Upper lobe of left lung (tissue), 6 donors: Measurements from ENCODE around the gene GRID2IP. TPM values are rescaled to one million over a fixed set of nuclear protein-coding genes. Genes with fewer than 3 reads are reported as not detected.
"Not testable (repeated sequence)": the region's sequence is repeated elsewhere in the genome, so short reads cannot be mapped to it uniquely, and the experiment has no call there.

Experiments used
- ATAC-seq, 2 donors: fragments of 200-7000 bp; cut with Tn5 transposase; one replicate each; pipeline ENCODE4 v1.9.1; 2022; ENCODE audit warnings: mild to moderate bottlenecking in 2 of 2, moderate library complexity in 2 of 2; ENCODE audit not compliant: low FRiP score in 2 of 2
- DNase-seq, 2 donors: peaks; one replicate each; pipeline ENCODE4 v3.0.0-alpha.2; 2019 to 2020
- H3K27ac ChIP-seq, 4 donors: fragments of 200-600 bp; sonication (generic); one replicate each; pipeline ENCODE4 v1.5.1; 2016 to 2019
- H3K27me3 ChIP-seq, 4 donors: fragments of 200-600 bp; sonication (generic); one replicate each; pipeline ENCODE4 v1.5.1; 2017 to 2019
- H3K36me3 ChIP-seq, 4 donors: fragments of 200-600 bp; sonication (generic); one replicate each; pipeline ENCODE4 v1.5.1; 2016 to 2019
- H3K4me1 ChIP-seq, 4 donors: fragments of 200-600 bp; sonication (generic); one replicate each; pipeline ENCODE4 v1.5.1; 2018 to 2019
- H3K4me3 ChIP-seq, 4 donors: fragments of 200-600 bp; sonication (generic); one replicate each; pipeline ENCODE4 v1.5.1; 2017 to 2019; ENCODE audit warnings: mild to moderate bottlenecking in 2 of 4, moderate library complexity in 1 of 4
- H3K9me3 ChIP-seq, 4 donors: fragments of 200-600 bp; sonication (generic); one replicate each; pipeline ENCODE4 v1.5.1; 2018 to 2019
- CTCF ChIP-seq, 6 experiments: fragments of 450-650 bp in 4 of 6; fragments of 200-600 bp in 2 of 6; sonication (generic) in 2 of 6; IDR thresholded peaks; one replicate each; pipeline ENCODE4 v1.5.1; 2016 to 2019; ENCODE audit warnings: antibody characterized with exemption in 6 of 6
- EP300 ChIP-seq, 4 donors: sonication (generic); formaldehyde crosslinking; IDR thresholded peaks; one replicate each; pipeline ENCODE4 v1.5.1; 2017; ENCODE audit warnings: antibody characterized with exemption in 4 of 4, control low read depth in 2 of 4
- POLR2A ChIP-seq, 4 donors: fragments of 450-650 bp; IDR thresholded peaks; one replicate each; pipeline ENCODE4 v1.5.1; 2016 to 2017; ENCODE audit warnings: antibody characterized with exemption in 4 of 4, mild to moderate bottlenecking in 2 of 4
- POLR2AphosphoS5 ChIP-seq, 2 donors: sonication (generic); formaldehyde crosslinking; IDR thresholded peaks; one replicate each; pipeline ENCODE4 v1.5.1; 2017; ENCODE audit warnings: antibody characterized with exemption in 2 of 2
- WGBS, 2 donors: methylation state at CpG; one replicate each; pipeline ENCODE4 v1.1.5; 2017 to 2018; 5-methylcytosine and 5-hydroxymethylcytosine counted together
- total RNA-seq, 6 donors: library from RNA; depleted of rRNA in 4 of 6; stranded (reverse); fragments of >200 nt in 4 of 6; gene quantifications; one replicate each; pipeline versions ENCODE4 v1.1.0 to v1.2.1, GENCODE V29; 2016 to 2021
- donor health status: DM: no; HTN: no; CAD: no; lungs with moderate emphysema.
- donor health status: DM: no; HTN: yes; CAD: no; lungs with severe emphysema.

The GRID2IP gene
- total RNA-seq, 6 donors from 2014 or later, result 0.30 to 1.3 (median 0.63) TPM; not detected in 1

GRCh38 chr7:6451224-6451705, 100.0 kb downstream of the GRID2IP start:
- Histone ChIP-seq H3K36me3 (no peaks in the 10 kb centered on the region), H3K27ac (no peak overlapping the region), H3K27me3 (no peaks in the 10 kb centered on the region), H3K4me1 (peaks cover 6 to 17% (median 11%) of the 10 kb centered on the region in 4 donors), H3K4me3 (no peak overlapping the region), H3K9me3 (no peaks in the 10 kb centered on the region)
- DNase-seq (no peak), ATAC-seq (no peak)
- TF ChIP-seq POLR2AphosphoS5 (IDR thresholded peaks at IDR 0.05), result no peak
- TF ChIP-seq CTCF (IDR thresholded peaks at IDR 0.05), result no peak
- TF ChIP-seq POLR2A (IDR thresholded peaks at IDR 0.05), result no peak
- no peak for TF ChIP-seq EP300 (IDR thresholded peaks at IDR 0.05)
- 86 to 88% methylated on average over 6 of the region's 6 CpGs for WGBS, 2 donors

GRCh38 chr7:6450591-6450990, 100.7 kb downstream of the GRID2IP start:
- H3K4me3 ChIP-seq, H3K27me3 ChIP-seq, ATAC-seq, H3K36me3 ChIP-seq, DNase-seq, H3K9me3 ChIP-seq, H3K27ac ChIP-seq: not testable (repeated sequence)
- peaks cover 10 to 18% (median 13%) of the 10 kb centered on the region in 4 donors for H3K4me1 ChIP-seq
- 83% methylated on average over 7 of the region's 10 CpGs; no CpG with 5 or more reads in 1 of the 2 donors for WGBS, 2 donors

GRCh38 chr7:6449884-6450283, 101.4 kb downstream of the GRID2IP start:
- not testable (repeated sequence) for H3K4me3 ChIP-seq, H3K27ac ChIP-seq, ATAC-seq, DNase-seq, H3K9me3 ChIP-seq, H3K27me3 ChIP-seq
- H3K36me3 ChIP-seq, result peaks cover 0 to 12% (median 9%) of the 10 kb centered on the region in 4 donors
- peaks cover 15 to 24% (median 19%) of the 10 kb centered on the region in 4 donors for H3K4me1 ChIP-seq
- WGBS, 2 donors, result 83 to 90% methylated on average over 6 to 9 of the region's 11 CpGs

GRCh38 chr7:6448943-6449543, 102.2 kb downstream of the GRID2IP start:
- Histone ChIP-seq H3K27me3 (no peaks in the 10 kb centered on the region), H3K9me3 (no peaks in the 10 kb centered on the region), H3K4me3 (no peak overlapping the region), H3K36me3 (peaks cover 0 to 21% (median 13%) of the 10 kb centered on the region in 4 donors), H3K4me1 (peaks cover 16 to 32% (median 27%) of the 10 kb centered on the region in 4 donors), H3K27ac (peak overlapping the region; percentile 89 to 97 (median 92))
- ATAC-seq (no peak), DNase-seq (no peak)
- 90 to 95% methylated on average over 11 to 16 of the region's 16 CpGs for WGBS, 2 donors
- TF ChIP-seq EP300 (IDR thresholded peaks at IDR 0.05), result no peak
- TF ChIP-seq POLR2AphosphoS5 (IDR thresholded peaks at IDR 0.05), result no peak
- TF ChIP-seq CTCF (IDR thresholded peaks at IDR 0.05), result peak in 1 of 6 experiments; percentile 6

GRCh38 chr7:6447581-6448199, 103.6 kb downstream of the GRID2IP start, which contains the start of gene DAGLB:
DAGLB (minus strand) TSS chr7:6447954; CDS start chr7:6447842, 112 bp downstream.
- peaks cover 0 to 25% (median 21%) of the 10 kb centered on the region in 4 donors for H3K36me3 ChIP-seq
- H3K4me1 ChIP-seq, result peaks cover 16 to 43% (median 32%) of the 10 kb centered on the region in 4 donors
- peak within 1 kb of the TSS; percentile 56 to 97 (median 84) for H3K4me3 ChIP-seq
- DNase-seq, result peak; percentile 91 to 98
- no peaks in the 10 kb centered on the region for H3K9me3 ChIP-seq
- H3K27ac ChIP-seq, result peak within 1 kb of the TSS; percentile 89 to 97 (median 92)
- ATAC-seq, result peak; percentile 92 to 95
- no peaks in the 10 kb centered on the region for H3K27me3 ChIP-seq
- peak in 3 of 4 donors; percentile 59 to 93 (median 90) for TF ChIP-seq POLR2A (IDR thresholded peaks at IDR 0.05)
- TF ChIP-seq POLR2AphosphoS5 (IDR thresholded peaks at IDR 0.05), result peak; percentile 88 to 91
- TF ChIP-seq CTCF (IDR thresholded peaks at IDR 0.05), result peak in 1 of 6 experiments; percentile 19
- no peak for TF ChIP-seq EP300 (IDR thresholded peaks at IDR 0.05)
- WGBS, 2 donors, result 0% methylated on average over 18 to 21 of the region's 61 CpGs

Other genes starting within 250 kb of the GRID2IP start
- gene FAM220A, start 202.5 kb downstream of the GRID2IP start, total RNA-seq, result 10 to 100 TPM in 3 of 6 donors, 1 to 10 TPM in 3; 4.6 to 17.1 (median 10.3) TPM
- 100 to 1,000 TPM; 108 to 272 (median 184) TPM for gene RAC1, start 176.9 kb downstream of the GRID2IP start, total RNA-seq
- gene DAGLB, start 103.5 kb downstream of the GRID2IP start, total RNA-seq, result 10 to 100 TPM; 26.6 to 53.8 (median 36.7) TPM
- gene KDELR2, start 67.3 kb downstream of the GRID2IP start, total RNA-seq, result 100 to 1,000 TPM in 1 of 6 donors, 10 to 100 TPM in 5; 35.6 to 120 (median 92.7) TPM
- gene ZDHHC4, start 26.0 kb upstream of the GRID2IP start, total RNA-seq, result 10 to 100 TPM; 24.2 to 57.9 (median 48.4) TPM
- gene INTS15, start 38.6 kb upstream of the GRID2IP start, total RNA-seq, result 10 to 100 TPM; 23.4 to 61.8 (median 35.4) TPM
- 10 to 100 TPM in 2 of 6 donors, 1 to 10 TPM in 4; 2.9 to 11.9 (median 7.0) TPM for gene ZNF853, start 64.1 kb upstream of the GRID2IP start, total RNA-seq
- gene ZNF316, start 85.9 kb upstream of the GRID2IP start, total RNA-seq, result 100 to 1,000 TPM in 1 of 6 donors, 10 to 100 TPM in 5; 31.6 to 132 (median 43.1) TPM
- 10 to 100 TPM; 15.8 to 28.5 (median 23.9) TPM for gene ZNF12, start 155.5 kb upstream of the GRID2IP start, total RNA-seq
- 10 to 100 TPM in 1 of 6 donors, 1 to 10 TPM in 4, under 1 TPM in 1; 0.49 to 20.1 (median 4.3) TPM for gene RSPH10B2, start 202.6 kb upstream of the GRID2IP start, total RNA-seq